B cell (primary cell): ENCODE measurements around the gene EEFSEC. TPM values are rescaled to one million over a fixed set of nuclear protein-coding genes. Genes with fewer than 3 reads are reported as not detected.

Experiments
- ATAC-seq: fragments of 200-7000 bp; cut with Tn5 transposase; one replicate; pipeline ENCODE4 v1.10.0; 2021; ENCODE audit warnings: low read depth, mild to moderate bottlenecking, moderate number of reproducible peaks, moderate library complexity
- CTCF ChIA-PET: fragments of 350-600 bp; sonication (Branson Sonifier 250); formaldehyde crosslinking; loops from one replicate; lab custom pipeline; 2021; ENCODE audit warnings: antibody characterized with exemption, inconsistent platforms; lab: Charles Lee
- POLR2A ChIA-PET: fragments of 350-600 bp; sonication (Branson Sonifier 250); formaldehyde crosslinking; loops from one replicate; lab custom pipeline; 2021; ENCODE audit warnings: antibody characterized with exemption; lab: Charles Lee
- DNase-seq: peaks from one replicate; pipeline ENCODE4 v3.0.0; 2013
- H2AFZ ChIP-seq: 2 replicates; pipeline ENCODE4 v1.6.1; 2012; ENCODE audit warnings: mild to moderate bottlenecking, low read depth, low read length; ENCODE audit not compliant: insufficient read depth, poor library complexity, severe bottlenecking
- H3K27ac ChIP-seq, 2 donors: 1 replicate in 1 of 2; 2 replicates in 1 of 2; pipeline ENCODE4 v1.5.1; 2012 to 2013; ENCODE audit warnings: low read length in 2 of 2, mild to moderate bottlenecking in 2 of 2, moderate library complexity in 1 of 2
- H3K27me3 ChIP-seq, 4 experiments: fragments of 200-600 bp in 1 of 4; sonication (generic) in 1 of 4; replicated peaks in 1 of 4; 1 replicate in 2 of 4; 2 replicates in 2 of 4; pipeline versions ENCODE4 v1.6.1 to v1.7.0; 2013 to 2016; ENCODE audit warnings: low read length in 3 of 4, mild to moderate bottlenecking in 2 of 4, mixed read lengths in 1 of 4, moderate library complexity in 1 of 4; ENCODE audit not compliant: insufficient read depth in 4 of 4, control insufficient read depth in 3 of 4; ENCODE audit errors: control extremely low read depth in 1 of 4
- H3K36me3 ChIP-seq, 2 experiments: replicated peaks in 1 of 2; 1 replicate in 1 of 2; 2 replicates in 1 of 2; pipeline versions ENCODE4 v1.6.1 to v1.7.1; 2013; ENCODE audit warnings: low read length in 1 of 2; ENCODE audit not compliant: insufficient read depth in 2 of 2, control insufficient read depth in 1 of 2; ENCODE audit errors: control extremely low read depth in 1 of 2, extremely low read depth in 1 of 2
- H3K4me1 ChIP-seq, 2 donors: fragments of 200-600 bp in 1 of 2; sonication (generic) in 1 of 2; 1 replicate in 1 of 2; 2 replicates in 1 of 2; pipeline versions ENCODE4 v1.5.1 to v1.6.1; 2013 to 2017; ENCODE audit warnings: low read length in 2 of 2; ENCODE audit not compliant: control insufficient read depth in 2 of 2, insufficient read depth in 2 of 2
- H3K4me2 ChIP-seq: replicated peaks from 2 replicates; pipeline ENCODE3; 2012; ENCODE audit warnings: mild to moderate bottlenecking, low read depth, low read length; ENCODE audit not compliant: poor library complexity, severe bottlenecking
- H3K4me3 ChIP-seq, 5 experiments: fragments of 200-600 bp in 1 of 5; sonication (generic) in 1 of 5; 1 replicate in 3 of 5; 2 replicates in 2 of 5; pipeline versions ENCODE4 v1.5.1 to v1.7.0; 2011 to 2016; ENCODE audit warnings: low read length in 4 of 5, mild to moderate bottlenecking in 4 of 5, low read depth in 2 of 5, control low read depth in 1 of 5, moderate library complexity in 1 of 5; ENCODE audit not compliant: insufficient read depth in 1 of 5; ENCODE audit errors: control extremely low read depth in 1 of 5, extremely low read depth in 1 of 5
- H3K79me2 ChIP-seq: fragments of 200-600 bp; sonication (generic); one replicate; pipeline ENCODE4 v1.6.0; 2016; ENCODE audit warnings: low read length; ENCODE audit not compliant: control insufficient read depth, insufficient read depth
- H3K9ac ChIP-seq: fragments of 200-600 bp; sonication (generic); 2 replicates; pipeline ENCODE4 v1.6.1; 2017; ENCODE audit warnings: mild to moderate bottlenecking, low read length, moderate library complexity
- H3K9me3 ChIP-seq, 3 donors: one replicate each; pipeline versions ENCODE4 v1.6.1 to v1.7.1; 2013; ENCODE audit warnings: low read length in 2 of 3; ENCODE audit not compliant: control insufficient read depth in 2 of 3, insufficient read depth in 1 of 3; ENCODE audit errors: control extremely low read depth in 1 of 3
- H4K20me1 ChIP-seq: 2 replicates; pipeline ENCODE4 v1.6.0; 2012; ENCODE audit warnings: mild to moderate bottlenecking, low read length; ENCODE audit not compliant: insufficient read depth, control insufficient read depth, poor library complexity, severe bottlenecking
- H3K27ac Mint-ChIP-seq: one replicate; pipeline ENCODE4 v1.8.0; 2021; ENCODE audit warnings: mixed read lengths
- H3K27me3 Mint-ChIP-seq: one replicate; pipeline ENCODE4 v1.8.0; 2021; ENCODE audit warnings: mixed read lengths
- H3K4me1 Mint-ChIP-seq: one replicate; pipeline ENCODE4 v1.8.0; 2021; ENCODE audit warnings: mixed read lengths
- H3K4me3 Mint-ChIP-seq: one replicate; pipeline ENCODE4 v1.8.0; 2021; ENCODE audit warnings: mixed read lengths
- H3K9me3 Mint-ChIP-seq: one replicate; pipeline ENCODE4 v1.8.0; 2022; ENCODE audit warnings: mixed read lengths; ENCODE audit not compliant: insufficient read depth
- CTCF ChIP-seq: fragments of 200-600 bp; IDR thresholded peaks from one replicate; pipeline ENCODE4 v1.8.0; 2022; ENCODE audit warnings: antibody characterized with exemption, mild to moderate bottlenecking
- EZH2 ChIP-seq: IDR thresholded peaks from 2 replicates; pipeline ENCODE4 v1.6.1; 2012; ENCODE audit warnings: borderline replicate concordance, low read depth, mild to moderate bottlenecking, moderate library complexity, low read length; ENCODE audit not compliant: insufficient read depth, poor library complexity, severe bottlenecking
- WGBS: methylation state at CpG from one replicate; pipeline ENCODE4 v1.1.5; 2013; ENCODE audit warnings: missing lambda C conversion rate; ENCODE audit not compliant: insufficient coverage; 5-methylcytosine and 5-hydroxymethylcytosine counted together
- intact Hi-C: fragments of 100-400 bp; cut with micrococcal nuclease; formaldehyde crosslinking; loops from one replicate; pipeline ENCODE4 v1.10.0; 2022
- polyA plus RNA-seq: library from polyadenylated mRNA; depleted of rRNA; stranded (reverse); fragments of >200 nt; gene quantifications from 2 replicates; pipeline ENCODE4 v1.2.3, GENCODE V29; 2012
- total RNA-seq, 2 donors: library from RNA; stranded (reverse); fragments of 120-200 nt in 1 of 2; gene quantifications; 1 replicate in 1 of 2; 2 replicates in 1 of 2; pipeline versions ENCODE4 v1.2.3 to v1.2.4, GENCODE V29; 2013 to 2022

Gene EEFSEC
- total and polyA plus RNA-seq, 2 donors (not counting 1 experiment from before 2014, with no cell fraction given): 17.9 to 18.4 TPM

GRCh38 chr3:128313935-128314334 is 160.7 kb downstream of the EEFSEC start:
- no CpG with 5 or more reads among the region's 2 CpGs for WGBS
- no peak overlapping the region for H3K27ac Mint-ChIP-seq
- TF ChIP-seq EZH2 (no peak), CTCF (no peak)
- Histone ChIP-seq H3K4me2 (no peak overlapping the region), H3K9me3 (no peaks in the 10 kb centered on the region), H4K20me1 (no peaks in the 10 kb centered on the region), H3K27me3 (no peaks in the 10 kb centered on the region), H3K4me3 (no peak overlapping the region), H3K27ac (no peak overlapping the region), H2AFZ (no peak overlapping the region), H3K9ac (no peak overlapping the region), H3K4me1 (no peaks in the 10 kb centered on the region), H3K79me2 (no peaks in the 10 kb centered on the region), H3K36me3 (peaks cover 0 to 11% of the 10 kb centered on the region in 2 experiments)
- no peak for DNase-seq
- ChIA-PET CTCF (no interaction called here), POLR2A (no interaction called here)
- intact Hi-C loops: no loop called here
- no peak for ATAC-seq
- no peak overlapping the region for H3K4me3 Mint-ChIP-seq
- H3K4me1 Mint-ChIP-seq: no peaks in the 10 kb centered on the region
- no peaks in the 10 kb centered on the region for H3K27me3 Mint-ChIP-seq
- H3K9me3 Mint-ChIP-seq: no peaks in the 10 kb centered on the region

- Mint-ChIP-seq H3K4me3 (no peak overlapping the region), H3K27me3 (no peaks in the 10 kb centered on the region), H3K9me3 (no peaks in the 10 kb centered on the region), H3K27ac (no peak overlapping the region), H3K4me1 (no peaks in the 10 kb centered on the region)
- no peak overlapping the region for H2AFZ ChIP-seq
- POLR2A ChIA-PET: interaction anchor here (0.5 kb wide), 1 partner anchor 140 kb away, joined by 3 read pairs; no protein-coding TSS in a partner anchor
- CTCF ChIA-PET: no interaction called here
- no peaks in the 10 kb centered on the region for H3K9me3 ChIP-seq
- no peaks in the 10 kb centered on the region for H3K4me1 ChIP-seq
- no peak overlapping the region for H3K4me2 ChIP-seq
- H3K4me3 ChIP-seq: no peak overlapping the region
- WGBS: 100% methylated on average over 2 of the region's 2 CpGs
- no peaks in the 10 kb centered on the region for H3K27me3 ChIP-seq
- no peak for DNase-seq
- intact Hi-C loops: no loop called here
- no peaks in the 10 kb centered on the region for H3K79me2 ChIP-seq
- no peak overlapping the region for H3K27ac ChIP-seq
- H4K20me1 ChIP-seq: no peaks in the 10 kb centered on the region
- no peak for ATAC-seq
- H3K36me3 ChIP-seq: peaks cover 0 to 8% of the 10 kb centered on the region in 2 experiments
- H3K9ac ChIP-seq: no peak overlapping the region
- TF ChIP-seq CTCF (no peak), EZH2 (no peak)
Measured at GRCh38 chr3:128315313-128315712, 162.0 kb downstream of the EEFSEC start.
